GM12878 (cell line): ENCODE measurements around the gene DYNC1H1. TPM values are rescaled to one million over a fixed set of nuclear protein-coding genes. Genes with fewer than 3 reads are reported as not detected.

Experiments used
- CEBPB ChIP-seq, 2 experiments: fragments of 150-350 bp in 1 of 2; IDR thresholded peaks; 2 replicates each; pipeline ENCODE4 v1.6.1; 2012 to 2014; ENCODE audit warnings: low read depth in 2 of 2, low read length in 2 of 2, borderline replicate concordance in 1 of 2, inconsistent platforms in 1 of 2
- CTCF ChIP-seq, 3 experiments: IDR thresholded peaks in 2 of 3; conservative IDR thresholded peaks in 1 of 3; 2 replicates each; pipeline ENCODE4 v1.5.1; 2011; ENCODE audit warnings: low read depth in 3 of 3, low read length in 3 of 3, mild to moderate bottlenecking in 3 of 3, control low read depth in 2 of 3, moderate library complexity in 2 of 3, inconsistent platforms in 1 of 3, mixed read lengths in 1 of 3; ENCODE audit not compliant: control insufficient read depth in 2 of 3, insufficient read depth in 1 of 3; ENCODE audit errors: extremely low read depth in 1 of 3
- E2F4 ChIP-seq: IDR thresholded peaks from 2 replicates; pipeline ENCODE4 v1.6.1; 2012; ENCODE audit warnings: low read depth, low read length, improper control_type of control experiment
- EED ChIP-seq: sonication (generic); IDR thresholded peaks from 2 replicates; pipeline ENCODE4 v1.6.1; 2016; ENCODE audit warnings: antibody characterized with exemption, low read depth
- EGR1 ChIP-seq, 2 experiments: IDR thresholded peaks; 1 replicate in 1 of 2; 2 replicates in 1 of 2; pipeline ENCODE4 v1.6.1; 2011 to 2012; ENCODE audit warnings: low read depth in 2 of 2, low read length in 2 of 2, borderline replicate concordance in 1 of 2, mild to moderate bottlenecking in 1 of 2, moderate library complexity in 1 of 2
- FOXK2 ChIP-seq: fragments of 450-650 bp; IDR thresholded peaks from 2 replicates; pipeline ENCODE4 v1.6.1; 2017; ENCODE audit warnings: mild to moderate bottlenecking, moderate library complexity
- IKZF1 ChIP-seq: fragments of 450-650 bp; conservative IDR thresholded peaks from 2 replicates; pipeline ENCODE4 v1.6.1; 2017; ENCODE audit warnings: antibody characterized with exemption, mild to moderate bottlenecking
- IKZF2 ChIP-seq, 2 experiments: fragments of 450-650 bp; IDR thresholded peaks; 2 replicates each; pipeline ENCODE4 v1.6.1; 2017; ENCODE audit warnings: mild to moderate bottlenecking in 2 of 2, moderate library complexity in 2 of 2
- IRF3 ChIP-seq: fragments of 450-650 bp; IDR thresholded peaks from 2 replicates; pipeline ENCODE4 v1.6.1; 2014; ENCODE audit warnings: mild to moderate bottlenecking
- LARP7 ChIP-seq: fragments of 450-650 bp; IDR thresholded peaks from 2 replicates; pipeline ENCODE4 v1.6.1; 2017; ENCODE audit warnings: mild to moderate bottlenecking
- MTA3 ChIP-seq: IDR thresholded peaks from 2 replicates; pipeline ENCODE4 v1.6.1; 2012; ENCODE audit warnings: low read length, inconsistent platforms, borderline replicate concordance
- NRF1 ChIP-seq: conservative IDR thresholded peaks from 2 replicates; pipeline ENCODE4 v1.6.1; 2011; ENCODE audit warnings: mild to moderate bottlenecking, low read depth, low read length, improper control_type of control experiment
- RAD21 ChIP-seq: IDR thresholded peaks from 2 replicates; pipeline ENCODE4 v1.6.1; 2011; ENCODE audit warnings: mild to moderate bottlenecking, low read depth, low read length, moderate library complexity; ENCODE audit not compliant: insufficient read depth
- RFX5 ChIP-seq: IDR thresholded peaks from 2 replicates; pipeline ENCODE4 v1.6.1; 2011; ENCODE audit warnings: low read depth, low read length, improper control_type of control experiment
- RUNX3 ChIP-seq: IDR thresholded peaks from 2 replicates; pipeline ENCODE4 v1.6.1; 2012; ENCODE audit warnings: low read length, inconsistent platforms
- SRF ChIP-seq, 2 experiments: IDR thresholded peaks; 2 replicates each; pipeline ENCODE4 v1.6.1; 2011; ENCODE audit warnings: low read depth in 2 of 2, low read length in 2 of 2, mild to moderate bottlenecking in 1 of 2, moderate library complexity in 1 of 2
- SUZ12 ChIP-seq: fragments of 200-600 bp; sonication (generic); IDR thresholded peaks from one replicate; pipeline ENCODE4 v1.6.1; 2018; ENCODE audit warnings: antibody characterized with exemption, mild to moderate bottlenecking; ENCODE audit not compliant: unreplicated experiment
- YY1 ChIP-seq: IDR thresholded peaks from 2 replicates; pipeline ENCODE4 v1.6.1; 2011; ENCODE audit warnings: low read depth, mild to moderate bottlenecking, low read length
- ZBTB33 ChIP-seq: fragments of 450-650 bp; IDR thresholded peaks from 2 replicates; pipeline ENCODE4 v1.6.1; 2017; ENCODE audit warnings: mild to moderate bottlenecking
- ZNF207 ChIP-seq: fragments of 450-650 bp; IDR thresholded peaks from 2 replicates; pipeline ENCODE4 v1.6.1; 2014; ENCODE audit warnings: antibody characterized with exemption, mild to moderate bottlenecking, borderline replicate concordance
- ZNF24 ChIP-seq: fragments of 450-650 bp; IDR thresholded peaks from 2 replicates; pipeline ENCODE4 v1.6.1; 2017; ENCODE audit warnings: antibody characterized with exemption, mild to moderate bottlenecking
- ZNF384 ChIP-seq: IDR thresholded peaks from 2 replicates; pipeline ENCODE4 v1.6.1; 2012; ENCODE audit warnings: low read depth, mild to moderate bottlenecking, low read length, improper control_type of control experiment, borderline replicate concordance
- polyA plus RNA-seq, 11 experiments: library from polyadenylated mRNA; depleted of rRNA in 4 of 11; unstranded in 6 of 11; stranded (reverse) in 5 of 11; fragments of >200 nt; fragmentation: Nextera tagmentation in 4 of 11; fragmentation: Illumina TruSeq in 1 of 11; extraction: Ambion mirVana in 4 of 11; extraction: Trizol in 1 of 11; gene quantifications; 1 replicate in 1 of 11; 2 replicates in 10 of 11; pipeline versions ENCODE4 v1.2.1 to v1.2.3, GENCODE V29; 2011 to 2016; ENCODE audit warnings: inconsistent platforms in 2 of 11, missing spikeins in 2 of 11, low read depth in 1 of 11
- total RNA-seq, 4 experiments: library from RNA; depleted of rRNA in 3 of 4; stranded (reverse); fragments of >200 nt in 3 of 4; fragmentation: Illumina TruSeq in 1 of 4; extraction: Trizol in 1 of 4; gene quantifications; 2 replicates each; pipeline versions ENCODE4 v1.2.1 to v1.2.3, GENCODE V29; 2013 to 2021

The DYNC1H1 gene
- total and polyA plus RNA-seq, 10 of the 15 experiments (the other 5 are each of a cell fraction or from before 2014, with no cell fraction given), result 38.4 to 291 (median 111) TPM

GRCh38 chr14:102096569-102097188 lies 132.3 kb downstream of the DYNC1H1 start (continued):
- no peak for TF ChIP-seq E2F4
- TF ChIP-seq CTCF (IDR thresholded peaks at IDR 0.05 in 2 of 3, conservative IDR thresholded peaks at IDR 0.05 in 1 of 3; ENCODE audit: control insufficient read depth in 2 of 3, extremely low read depth in 1 of 3, insufficient read depth in 1 of 3, low read depth in 3 of 3, low read length in 3 of 3), result peak; percentile 78 to 92 (median 88)
- TF ChIP-seq IKZF1, result peak; percentile 43
- peak; percentile 90 for TF ChIP-seq RAD21
- no peak for TF ChIP-seq ZNF207
- no peak for TF ChIP-seq RUNX3
- no peak for TF ChIP-seq SUZ12
- TF ChIP-seq EED, result peak; percentile 44
- no peak for TF ChIP-seq ZNF24
- TF ChIP-seq YY1, result peak; percentile 56
- no peak for TF ChIP-seq SRF (IDR thresholded peaks at IDR 0.05; ENCODE audit: low read depth in 2 of 2, low read length in 2 of 2)
- no peak for TF ChIP-seq EGR1 (IDR thresholded peaks at IDR 0.05; ENCODE audit: borderline replicate concordance in 1 of 2, low read depth in 2 of 2, low read length in 2 of 2)
- TF ChIP-seq RFX5, result no peak
- no peak for TF ChIP-seq ZBTB33
- TF ChIP-seq ZNF384, result 0 out of 2 replicates have a peak, but pooled peaks have one; percentile 12
- TF ChIP-seq NRF1, result no peak
- 0 out of 2 replicates have a peak, but pooled peaks have one; percentile 21 for TF ChIP-seq LARP7
- peak; percentile 37 to 59; a peak in 3 of 4 replicates for TF ChIP-seq IKZF2 (IDR thresholded peaks at IDR 0.05)
- no peak for TF ChIP-seq IRF3
- no peak for TF ChIP-seq MTA3
- no peak for TF ChIP-seq FOXK2
- TF ChIP-seq CEBPB (IDR thresholded peaks at IDR 0.05; ENCODE audit: borderline replicate concordance in 1 of 2, low read depth in 2 of 2, low read length in 2 of 2), result no peak
